GM18526 (cell line): Measurements from ENCODE around the gene HSPB7.

ENCODE experiments used
- POLR2A ChIP-seq: IDR thresholded peaks from 3 replicates; pipeline ENCODE4 v1.6.1; 2011; ENCODE audit not compliant: insufficient read length; ENCODE audit errors: extremely low read depth

Gene HSPB7

GRCh38 chr1:16020325-16020724 lies 2.5 kb upstream of the HSPB7 start:
- TF ChIP-seq POLR2A = no peak

GRCh38 chr1:16019644-16020277 lies 1.9 kb upstream of the HSPB7 start:
- no peak for TF ChIP-seq POLR2A

- no peak for TF ChIP-seq POLR2A
Measured at GRCh38 chr1:16018749-16019643, 1.2 kb upstream of the HSPB7 start.

GRCh38 chr1:16018308-16018707 lies 465 bp upstream of the HSPB7 start:
- no peak for TF ChIP-seq POLR2A

GRCh38 chr1:16017076-16017460 lies 775 bp downstream of the HSPB7 start:
- no peak for TF ChIP-seq POLR2A

GRCh38 chr1:16015960-16016901 lies 1.6 kb downstream of the HSPB7 start:
- no peak for TF ChIP-seq POLR2A

- no peak for TF ChIP-seq POLR2A
Measured at GRCh38 chr1:16015491-16015890, 2.4 kb downstream of the HSPB7 start.

- TF ChIP-seq POLR2A = no peak
Measured at GRCh38 chr1:16014509-16015482, 3.0 kb downstream of the HSPB7 start.

GRCh38 chr1:16013908-16014258 lies 4.0 kb downstream of the HSPB7 start:
- TF ChIP-seq POLR2A = no peak

GRCh38 chr1:16013220-16013907 lies 4.5 kb downstream of the HSPB7 start:
- TF ChIP-seq POLR2A = no peak

- TF ChIP-seq POLR2A = no peak
Measured at GRCh38 chr1:16012590-16013219, 5.1 kb downstream of the HSPB7 start.

GRCh38 chr1:16011936-16012589 lies 5.8 kb downstream of the HSPB7 start:
- no peak for TF ChIP-seq POLR2A

GRCh38 chr1:16010837-16011236 lies 7.0 kb downstream of the HSPB7 start:
- TF ChIP-seq POLR2A = no peak

- TF ChIP-seq POLR2A = no peak
Measured at GRCh38 chr1:16009678-16010077, 8.2 kb downstream of the HSPB7 start.
